ENCODE data around the gene WDFY4.
"Not testable (repeated sequence)": the region's sequence is repeated elsewhere in the genome, so short reads cannot be mapped to it uniquely, and the experiment has no call there.

The WDFY4 gene, protein sequence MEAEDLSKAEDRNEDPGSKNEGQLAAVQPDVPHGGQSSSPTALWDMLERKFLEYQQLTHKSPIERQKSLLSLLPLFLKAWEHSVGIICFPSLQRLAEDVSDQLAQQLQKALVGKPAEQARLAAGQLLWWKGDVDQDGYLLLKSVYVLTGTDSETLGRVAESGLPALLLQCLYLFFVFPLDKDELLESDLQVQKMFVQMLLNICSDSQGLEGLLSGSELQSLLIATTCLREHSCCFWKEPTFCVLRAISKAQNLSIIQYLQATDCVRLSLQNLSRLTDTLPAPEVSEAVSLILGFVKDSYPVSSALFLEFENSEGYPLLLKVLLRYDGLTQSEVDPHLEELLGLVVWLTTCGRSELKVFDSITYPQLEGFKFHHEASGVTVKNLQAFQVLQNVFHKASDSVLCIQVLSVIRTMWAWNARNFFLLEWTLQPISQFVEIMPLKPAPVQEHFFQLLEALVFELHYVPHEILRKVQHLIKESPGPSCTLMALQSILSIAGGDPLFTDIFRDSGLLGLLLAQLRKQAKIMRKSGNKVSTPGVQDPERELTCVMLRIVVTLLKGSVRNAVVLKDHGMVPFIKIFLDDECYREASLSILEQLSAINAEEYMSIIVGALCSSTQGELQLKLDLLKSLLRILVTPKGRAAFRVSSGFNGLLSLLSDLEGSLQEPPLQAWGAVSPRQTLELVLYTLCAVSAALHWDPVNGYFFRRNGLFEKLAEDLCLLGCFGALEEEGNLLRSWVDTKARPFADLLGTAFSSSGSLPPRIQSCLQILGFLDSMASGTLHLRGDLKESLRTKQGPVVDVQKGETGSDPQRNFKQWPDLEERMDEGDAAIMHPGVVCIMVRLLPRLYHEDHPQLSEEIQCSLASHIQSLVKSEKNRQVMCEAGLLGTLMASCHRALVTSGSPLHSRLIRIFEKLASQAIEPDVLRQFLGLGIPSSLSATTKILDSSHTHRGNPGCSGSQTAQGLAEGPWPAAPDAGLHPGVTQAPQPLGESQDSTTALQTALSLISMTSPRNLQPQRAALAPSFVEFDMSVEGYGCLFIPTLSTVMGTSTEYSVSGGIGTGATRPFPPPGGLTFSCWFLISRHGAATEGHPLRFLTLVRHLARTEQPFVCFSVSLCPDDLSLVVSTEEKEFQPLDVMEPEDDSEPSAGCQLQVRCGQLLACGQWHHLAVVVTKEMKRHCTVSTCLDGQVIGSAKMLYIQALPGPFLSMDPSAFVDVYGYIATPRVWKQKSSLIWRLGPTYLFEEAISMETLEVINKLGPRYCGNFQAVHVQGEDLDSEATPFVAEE (N-terminal part only)

DNA sequence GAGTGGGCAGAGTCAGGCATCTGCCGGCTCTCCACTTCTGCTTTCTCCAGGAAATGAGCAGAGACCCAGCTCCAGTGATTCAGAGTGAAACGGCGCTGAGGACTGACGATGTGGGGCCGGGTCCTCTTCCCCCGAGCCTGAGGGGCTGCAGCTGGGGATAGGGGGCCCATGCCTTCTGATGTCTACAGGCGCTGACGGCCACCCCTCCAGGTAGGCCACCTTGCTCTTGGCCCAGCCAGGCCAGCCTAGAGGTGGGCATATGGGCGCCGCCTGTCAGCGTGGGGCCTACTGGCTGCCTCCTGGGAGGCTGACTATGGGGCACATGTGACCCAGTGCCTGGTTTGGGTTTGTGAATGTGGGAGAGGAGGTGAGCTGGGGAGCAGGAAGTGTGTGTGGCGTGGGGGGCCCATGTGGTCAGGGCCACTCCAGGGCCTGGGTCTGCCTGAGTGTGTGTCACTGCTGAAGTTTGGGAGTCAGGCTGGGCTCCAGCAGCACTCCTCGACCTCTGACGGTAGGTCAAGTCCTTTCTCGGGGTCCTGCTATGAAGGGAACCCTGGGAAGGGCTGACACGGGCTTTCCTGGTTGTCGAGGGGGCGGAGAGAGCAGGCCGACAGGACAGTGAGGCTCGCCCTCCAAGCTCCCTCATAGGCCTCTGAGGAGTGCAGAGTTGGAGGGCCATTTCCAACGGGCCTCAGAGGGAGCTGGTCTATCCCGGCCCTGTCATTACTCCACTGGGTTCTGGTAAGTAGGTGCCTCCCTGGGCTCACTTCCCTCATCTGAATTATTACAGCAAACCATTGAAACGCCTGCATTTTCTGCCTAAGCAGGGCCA lies at the start of gene WDFY4:
Gene WDFY4, plus strand, starts transcription at position 82 of the 832 bp plus-strand sequence. CDS start 24,860 bp downstream, outside the sequence.
- no peak for DNase-seq

DNA sequence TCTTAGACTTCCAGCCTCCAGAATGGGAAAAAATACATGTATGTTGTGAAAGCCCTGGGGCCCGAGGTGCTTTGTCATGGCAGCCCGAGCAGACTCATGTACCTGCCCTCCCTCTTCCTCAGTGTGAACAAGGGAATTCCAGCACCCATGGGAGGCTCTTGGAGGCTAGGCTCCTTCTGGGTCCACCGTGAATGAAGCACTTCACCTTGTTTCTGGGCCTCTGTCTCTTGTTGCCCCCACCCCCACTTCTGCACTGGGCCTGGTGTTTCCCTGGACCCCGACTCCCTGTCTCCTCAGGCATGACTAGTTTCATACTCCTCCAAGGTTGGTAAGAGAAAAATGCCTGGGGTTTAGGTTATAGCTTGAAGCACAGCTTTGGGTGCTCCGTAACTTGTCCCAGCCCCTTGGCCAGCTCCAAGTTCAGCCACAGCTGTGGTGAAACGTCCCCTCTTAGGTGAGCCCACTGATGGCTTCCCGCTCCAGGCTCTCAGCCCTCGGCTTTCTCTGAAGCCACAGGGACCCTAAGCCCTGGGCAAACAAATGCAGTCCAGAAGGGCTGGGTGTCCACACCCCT lies 49.6 kb upstream of the WDFY4 start:
- DNase-seq = no peak

DNA sequence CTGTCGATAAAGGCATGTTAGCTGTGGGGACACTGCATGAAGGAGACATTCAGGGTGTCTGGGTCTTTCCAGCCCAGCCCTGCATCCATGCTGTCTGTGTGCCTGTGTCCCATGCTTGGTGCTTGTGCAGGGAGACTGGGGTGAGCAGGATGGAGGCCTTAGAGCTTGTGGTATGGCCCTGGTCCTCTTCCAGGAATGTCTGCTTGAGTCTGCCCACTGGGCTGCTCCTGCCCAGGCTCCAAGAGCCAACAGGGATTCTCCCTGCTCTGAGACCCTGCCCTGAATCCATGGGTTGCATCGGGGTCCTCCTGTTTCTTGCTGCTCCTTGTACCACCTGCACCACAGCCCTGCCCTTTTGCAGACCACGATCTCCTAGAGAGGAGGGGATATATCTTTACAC lies 48.4 kb upstream of the WDFY4 start:
- DNase-seq = no peak

DNA sequence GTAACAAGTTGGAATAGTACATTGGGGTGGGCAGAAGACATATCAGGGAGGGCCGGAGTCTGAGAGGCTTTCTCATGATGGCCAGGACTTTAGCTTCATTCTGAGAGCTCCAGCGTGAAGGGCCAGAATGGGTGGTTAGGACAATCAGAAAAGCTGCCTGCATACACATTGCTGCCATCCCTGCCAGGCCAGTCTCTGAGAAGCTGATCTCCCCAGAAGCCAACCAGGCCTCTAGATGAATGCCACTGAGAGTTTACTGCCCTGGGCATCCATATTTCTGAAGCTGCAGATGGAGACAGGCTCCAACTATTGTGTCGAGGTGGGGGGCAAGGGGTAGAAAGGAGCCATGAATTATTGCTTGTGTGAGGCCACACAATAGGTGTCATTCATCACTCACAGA lies 47.8 kb upstream of the WDFY4 start:
- DNase-seq = no peak

DNA sequence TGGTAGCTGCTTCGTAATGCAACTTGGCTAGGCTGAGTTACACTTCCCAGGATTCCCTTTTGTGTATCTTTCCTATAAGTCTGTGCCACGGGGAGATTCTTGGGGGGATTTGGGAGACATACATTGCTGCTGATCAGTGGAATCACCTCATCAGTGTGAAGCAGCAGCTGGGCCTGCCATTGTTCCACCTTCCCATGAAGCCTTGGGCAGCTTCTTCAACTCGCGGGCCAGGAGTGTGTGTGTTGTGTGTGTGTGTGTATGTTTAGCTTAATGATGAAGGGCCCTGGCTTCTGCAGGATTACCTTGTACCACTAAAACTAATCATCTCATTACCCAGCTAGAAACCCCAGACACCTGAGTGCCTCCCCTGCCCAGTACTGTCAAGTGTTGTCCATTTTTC lies 46.5 kb upstream of the WDFY4 start:
- DNase-seq = no peak

DNA sequence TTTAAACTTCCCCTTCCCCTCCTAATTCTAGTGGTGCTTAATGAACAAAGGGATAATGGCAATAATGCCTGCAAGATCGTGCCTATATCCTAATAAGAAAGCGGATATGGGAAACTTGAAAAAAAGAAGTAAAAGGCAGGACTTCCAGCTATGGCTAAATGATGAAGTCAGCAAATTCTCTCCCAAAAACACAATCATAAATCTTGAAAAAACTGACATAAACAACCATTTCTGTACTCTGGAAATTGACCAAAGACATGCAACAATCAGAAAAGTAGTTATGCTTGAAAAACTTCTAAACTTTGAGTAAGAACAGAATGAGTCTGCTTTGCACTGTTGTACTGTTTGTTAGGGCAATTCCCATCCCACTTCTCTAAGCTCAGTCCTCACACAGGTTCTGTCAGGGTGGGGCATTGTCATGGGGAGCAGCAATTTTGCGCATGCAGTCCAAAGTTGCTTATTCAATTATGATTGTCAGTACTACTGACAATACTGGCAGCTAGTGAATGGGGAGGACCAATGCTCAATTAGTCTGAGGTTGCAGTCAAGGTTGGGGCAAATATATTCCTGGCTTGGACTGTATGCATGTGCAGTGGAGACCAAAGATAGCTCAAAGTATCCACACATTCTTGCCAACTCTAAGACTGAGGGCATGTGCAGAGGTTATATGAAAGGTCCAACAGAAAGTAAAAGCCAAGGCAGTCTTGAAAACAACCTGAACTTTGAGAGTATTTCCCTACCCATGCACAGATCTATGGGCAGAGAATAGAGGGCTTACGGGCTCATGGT lies 45.7 kb upstream of the WDFY4 start:
- no peak for DNase-seq

DNA sequence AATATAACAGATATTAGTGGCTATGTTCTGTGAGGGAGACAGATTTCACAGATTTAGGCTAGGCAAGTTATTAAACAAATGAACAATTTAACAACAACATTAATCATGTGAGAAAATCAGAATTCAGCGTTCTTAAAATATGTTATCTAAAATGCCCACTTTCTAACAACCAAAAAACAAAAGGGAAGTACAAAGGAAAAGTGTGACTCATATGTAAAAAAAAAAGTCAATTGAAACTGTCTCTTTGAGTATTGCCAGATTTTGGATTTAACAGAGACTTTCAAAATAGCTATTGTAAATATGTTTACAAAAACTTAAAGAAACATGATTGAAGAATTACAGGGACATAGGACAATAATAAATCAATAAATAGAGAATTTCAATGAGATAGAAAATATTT lies 45.0 kb upstream of the WDFY4 start:
- no peak for DNase-seq

DNA sequence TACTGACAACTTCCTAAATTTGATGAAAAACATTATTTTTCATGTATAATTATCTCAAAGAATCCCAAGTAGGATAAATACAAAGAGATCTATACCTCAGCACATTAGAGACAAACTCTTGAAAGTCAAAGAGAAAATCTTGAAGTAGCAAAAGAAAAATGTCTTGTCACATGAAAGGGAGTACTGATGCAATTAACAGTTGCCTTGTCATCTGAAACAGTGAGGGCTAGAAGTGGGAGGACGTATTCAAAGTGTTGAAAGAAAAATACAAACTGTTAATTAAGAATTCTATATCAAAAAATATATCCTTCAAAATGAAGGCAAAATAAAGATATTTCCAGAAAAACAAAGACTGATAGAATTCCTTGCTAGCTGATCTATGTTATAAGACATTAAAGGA lies 44.3 kb upstream of the WDFY4 start:
- no peak for DNase-seq

DNA sequence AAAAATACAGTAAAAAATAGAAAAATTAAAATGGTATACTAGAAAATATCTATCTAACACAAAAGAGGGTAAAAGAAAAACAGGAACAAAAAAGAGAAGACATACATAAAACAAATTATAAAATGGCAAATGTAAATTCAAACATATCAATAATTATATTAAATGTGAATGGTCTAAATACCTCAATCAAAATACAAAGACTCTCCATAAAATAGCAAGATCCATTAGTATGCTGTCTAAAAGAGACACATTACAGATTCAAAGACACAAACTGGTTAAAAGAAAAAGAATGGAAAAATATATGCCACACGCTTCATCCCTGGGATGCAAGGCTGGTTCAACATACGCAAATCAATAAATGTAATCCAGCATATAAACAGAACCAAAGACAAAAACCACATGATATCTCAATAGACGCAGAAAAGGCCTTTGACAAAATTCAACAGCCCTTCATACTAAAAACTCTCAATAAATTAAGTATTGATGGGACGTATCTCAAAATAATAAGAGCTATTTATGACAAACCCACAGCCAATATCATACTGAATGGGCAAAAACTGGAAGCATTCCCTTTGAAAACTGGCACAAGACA lies 43.5 kb upstream of the WDFY4 start:
- not testable (repeated sequence) for DNase-seq

DNA sequence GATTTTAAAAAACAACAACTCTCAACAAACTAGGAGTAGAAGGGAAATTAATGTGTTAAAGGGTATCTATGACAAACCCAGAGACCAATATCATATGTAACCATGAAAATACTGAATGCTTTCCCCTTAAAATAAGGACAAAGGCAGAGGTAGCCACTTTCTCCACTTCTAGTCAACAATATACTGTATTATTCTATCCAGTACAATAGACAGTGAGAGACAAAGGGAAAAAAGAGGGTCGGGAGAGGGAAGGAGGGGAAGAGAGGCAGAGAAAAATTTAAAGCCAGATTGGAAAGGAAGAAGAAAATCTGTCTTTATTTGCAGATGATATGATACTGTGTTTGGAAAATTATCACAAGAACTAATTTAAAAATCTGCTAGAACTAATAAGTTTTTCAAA lies 39.1 kb upstream of the WDFY4 start:
- no peak for DNase-seq

DNA sequence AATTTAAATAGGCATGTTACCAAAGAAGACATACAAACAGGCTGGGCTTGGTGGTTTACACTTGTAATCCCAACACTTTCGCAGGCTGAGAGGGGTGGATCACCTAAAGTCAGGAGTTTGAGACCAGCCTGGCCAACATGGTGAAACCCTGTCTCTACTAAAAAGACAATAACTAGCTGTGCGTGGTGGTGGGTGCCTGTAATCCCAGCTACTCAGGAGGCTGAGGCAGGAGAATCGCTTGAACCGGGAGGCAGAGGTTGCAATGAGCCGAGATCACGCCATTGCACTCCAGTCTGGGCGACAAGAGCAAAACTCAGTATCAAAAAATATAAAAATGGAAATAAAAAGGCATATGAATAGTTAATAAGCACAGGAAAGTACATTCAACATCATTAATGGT lies 37.6 kb upstream of the WDFY4 start:
- DNase-seq = not testable (repeated sequence)

DNA sequence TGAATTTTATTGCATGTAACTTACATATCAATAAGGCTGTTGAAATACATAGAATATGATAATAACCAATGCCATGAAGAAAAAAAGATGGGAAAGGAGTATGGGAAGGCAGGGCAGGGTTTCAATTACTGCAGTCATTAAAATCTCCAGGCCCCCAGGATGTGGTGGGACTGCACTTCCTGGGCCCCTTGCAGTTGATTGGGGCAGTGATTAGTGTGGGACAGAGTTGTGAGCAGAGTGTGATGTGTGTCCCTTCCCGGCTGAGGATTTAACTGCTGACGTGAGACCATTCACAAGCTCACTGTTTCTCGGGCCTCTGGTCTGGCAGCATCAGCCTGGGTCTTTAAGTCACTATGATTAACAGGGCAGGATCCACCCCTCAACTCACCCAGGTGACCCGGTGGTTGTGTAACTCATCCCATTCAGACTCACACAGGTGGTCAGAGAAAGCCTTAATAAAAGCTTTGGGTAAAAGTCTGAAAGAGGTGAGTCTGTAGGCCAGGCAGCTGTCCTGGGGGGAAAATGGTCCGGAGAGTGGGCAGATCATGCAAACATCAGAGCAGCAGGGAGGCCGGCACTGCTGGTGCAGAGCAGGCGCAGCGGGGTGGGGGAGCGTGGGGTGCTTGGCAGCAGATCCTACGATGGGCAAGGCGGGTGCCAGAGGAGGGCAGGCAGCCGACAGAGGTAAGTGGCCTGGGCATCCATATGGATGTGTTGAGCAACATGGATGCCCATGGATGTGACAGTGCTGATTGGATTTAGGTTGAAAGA lies 36.3 kb upstream of the WDFY4 start:
- no peak for DNase-seq

DNA sequence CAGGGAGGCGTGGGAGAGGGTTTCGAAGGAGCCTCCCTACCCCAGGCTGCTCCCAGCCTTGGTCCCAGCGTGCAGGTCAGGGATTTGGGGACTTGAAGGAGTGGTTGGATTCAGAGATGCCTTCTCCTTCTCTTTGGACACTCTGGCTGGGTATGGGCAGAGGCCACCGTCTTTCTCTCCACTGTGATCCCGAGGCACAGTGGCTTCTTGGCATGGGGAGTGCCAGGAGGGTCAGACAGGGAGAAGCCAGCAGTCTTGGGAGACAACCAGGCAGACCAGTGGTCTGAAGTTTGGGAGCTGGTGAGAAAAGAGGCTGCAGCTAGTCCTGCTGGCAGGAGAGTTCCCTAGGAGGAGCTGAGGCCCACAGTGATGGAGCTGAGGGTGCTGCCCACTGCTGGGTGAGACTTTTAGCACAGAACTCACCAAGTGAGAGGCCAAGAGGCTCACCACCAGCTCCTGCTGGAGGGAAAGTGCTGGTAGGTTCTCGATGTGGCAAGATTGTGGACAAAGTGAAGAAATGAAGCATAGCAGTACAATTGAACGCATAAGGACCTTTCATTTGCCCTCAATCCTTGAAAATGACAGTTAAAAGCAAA lies 35.2 kb upstream of the WDFY4 start:
- no peak for DNase-seq

DNA sequence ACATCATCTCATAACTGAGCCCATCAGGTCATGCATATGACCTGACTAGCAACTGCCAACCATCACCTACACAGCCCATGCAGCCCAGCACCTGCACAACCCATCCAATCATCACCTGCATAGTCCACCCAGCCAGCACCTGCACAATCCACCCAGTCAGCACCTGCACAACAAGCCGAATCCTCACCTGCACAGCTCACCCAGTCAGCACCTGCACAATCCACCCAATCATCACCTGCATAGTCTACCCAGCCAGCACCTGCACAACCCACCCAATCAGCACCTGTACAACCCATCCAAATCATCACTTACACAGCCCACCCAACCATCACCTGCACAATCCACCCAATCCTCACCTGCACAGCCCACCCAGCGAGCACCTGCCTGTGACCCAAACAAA lies 33.4 kb upstream of the WDFY4 start:
- DNase-seq = no peak

DNA sequence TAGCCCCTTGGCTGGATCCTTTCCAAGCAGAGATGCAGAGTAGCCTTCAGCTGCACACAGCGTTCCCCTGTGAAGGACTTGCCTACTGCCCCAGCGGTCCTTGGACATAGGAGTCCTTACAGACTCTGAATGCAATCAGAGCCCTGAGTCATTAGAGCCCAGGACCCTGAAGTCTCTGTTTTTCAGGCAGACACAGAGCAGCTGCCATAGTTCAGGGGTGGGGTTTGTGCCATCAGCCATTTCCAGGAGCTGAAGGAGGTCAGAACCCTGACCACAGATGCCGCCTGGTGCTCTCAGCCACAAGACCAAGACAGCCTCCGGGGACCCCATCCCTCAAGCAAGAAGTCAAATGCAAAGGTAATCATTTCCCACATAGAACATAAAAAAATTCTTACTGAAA lies 32.8 kb upstream of the WDFY4 start:
- DNase-seq = no peak

DNA sequence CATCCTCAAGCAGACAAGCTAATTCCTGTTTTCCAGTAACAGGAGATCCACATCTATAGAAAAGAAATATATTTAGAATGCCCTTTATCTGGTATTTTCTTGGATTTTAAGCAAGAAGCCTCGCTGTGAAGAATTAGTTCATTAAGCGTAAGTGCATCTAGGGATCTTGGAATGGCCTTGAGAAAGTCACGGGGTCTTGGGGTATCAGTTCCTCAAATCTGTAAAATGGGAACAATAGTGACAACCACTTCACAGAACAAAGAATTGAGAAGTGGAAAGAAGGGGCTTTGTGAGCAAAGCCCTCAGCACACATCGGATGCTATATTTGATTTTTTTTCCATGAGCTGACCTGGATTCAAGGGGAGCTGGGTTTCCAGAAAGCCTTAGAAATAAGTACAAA lies 32.3 kb upstream of the WDFY4 start:
- no peak for DNase-seq

DNA sequence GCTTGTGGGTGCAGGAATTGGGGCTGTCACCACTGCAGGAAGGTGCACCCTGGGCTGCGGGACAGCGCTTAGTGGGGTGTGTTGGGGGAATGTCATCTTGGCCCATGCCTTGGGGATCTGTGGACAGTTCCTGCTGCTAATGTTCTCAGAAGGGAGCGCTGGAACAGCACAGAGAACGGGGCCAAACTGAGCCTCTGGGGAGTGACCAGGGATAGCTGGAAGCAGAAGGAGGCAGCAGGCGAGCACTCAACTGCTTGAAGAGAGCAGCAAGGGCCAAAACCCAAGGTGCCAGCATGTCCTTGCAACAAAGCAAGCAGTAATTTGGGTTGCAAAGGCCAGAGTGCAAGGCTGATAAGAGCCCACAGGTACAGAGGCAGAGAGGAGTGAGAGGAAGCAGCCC lies 31.3 kb upstream of the WDFY4 start:
- DNase-seq = no peak

DNA sequence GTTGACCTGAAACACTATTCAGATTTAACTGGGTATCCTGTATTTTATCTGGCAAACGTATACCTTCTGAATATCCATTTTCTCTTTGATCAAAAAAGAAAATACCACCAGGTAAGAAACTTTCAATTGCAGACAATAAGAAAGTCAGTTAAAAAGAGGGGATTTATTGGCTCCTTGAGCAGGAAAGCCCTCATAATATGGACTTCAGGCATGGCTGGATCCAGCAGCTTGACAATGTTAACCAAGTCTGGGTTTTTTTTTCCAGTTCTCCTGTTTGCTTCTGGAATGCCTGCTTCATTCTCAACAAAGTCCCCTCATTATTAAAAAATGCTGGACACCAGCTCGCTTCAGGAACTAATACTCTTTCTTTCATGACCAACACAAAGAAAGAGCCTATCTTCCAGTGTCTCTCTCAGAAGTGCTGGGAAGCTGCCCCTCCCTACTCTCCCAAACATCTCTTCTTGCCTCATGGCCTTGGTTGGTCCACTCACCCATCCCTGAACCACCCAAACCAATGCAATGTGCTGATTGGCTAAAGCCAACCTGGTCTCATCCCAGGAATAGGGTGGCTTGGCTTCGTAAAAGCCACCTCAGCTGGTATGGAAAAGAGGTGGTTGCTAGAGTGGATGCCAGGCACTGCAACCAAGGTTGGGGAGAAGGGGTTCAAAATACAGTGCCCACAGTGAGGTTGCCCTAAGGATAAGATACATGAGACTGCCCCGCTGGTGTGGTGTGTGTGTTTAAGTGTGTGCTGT lies 30.6 kb upstream of the WDFY4 start:
- no peak for DNase-seq
